ENCODE results near the gene NPTX1.
"Not testable (repeated sequence)": the region's sequence is repeated elsewhere in the genome, so short reads cannot be mapped to it uniquely, and the experiment has no call there.

Gene NPTX1

DNA sequence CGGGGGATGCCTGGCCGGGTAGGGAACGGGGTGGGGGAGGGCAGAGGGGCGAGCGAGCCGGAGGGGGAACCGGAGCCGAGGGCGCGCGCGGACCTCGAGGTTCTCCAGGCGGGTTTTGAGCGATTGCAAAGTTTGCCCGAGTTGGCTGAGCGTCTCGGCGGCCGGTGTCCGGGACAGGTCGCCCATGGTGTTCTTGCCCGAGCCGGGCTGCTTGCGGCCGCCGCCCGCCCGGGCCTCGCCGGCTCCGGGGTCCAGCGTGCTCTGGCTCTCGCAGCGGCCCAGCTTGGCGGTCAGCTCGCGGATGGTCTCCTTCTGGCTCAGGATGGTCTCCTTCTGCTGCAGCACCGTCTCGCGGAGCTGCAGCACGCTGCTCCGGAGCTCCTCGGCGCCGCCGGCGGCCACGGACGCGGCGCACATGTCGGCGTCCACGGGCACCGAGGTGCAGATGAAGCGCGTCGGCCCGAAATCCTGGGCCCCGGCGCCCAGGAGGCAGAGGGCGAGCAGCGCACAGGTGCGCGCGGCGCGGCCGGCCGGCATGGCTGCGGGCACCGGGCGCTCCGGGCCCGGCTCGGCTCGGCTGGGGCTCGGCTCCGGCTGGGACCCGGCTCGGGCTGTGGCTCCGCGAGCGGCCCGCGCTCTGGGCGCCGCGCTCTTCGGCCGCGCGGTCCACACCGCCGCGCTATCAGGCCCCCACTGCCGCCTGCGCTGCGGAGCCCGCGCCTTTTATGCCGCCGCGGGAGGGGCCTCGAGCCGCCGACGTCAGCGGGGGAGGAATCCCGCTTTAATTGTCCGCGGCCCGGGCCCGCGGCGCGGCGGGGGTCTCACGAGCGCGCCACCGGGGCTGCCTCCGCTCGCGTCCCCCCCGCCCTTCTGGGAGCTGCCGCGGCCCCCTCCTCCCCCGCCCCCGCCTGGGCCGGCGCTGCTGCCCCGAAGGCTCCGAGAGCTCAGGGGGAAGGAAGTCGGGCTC is at the start of gene NPTX1:
Gene NPTX1, minus strand, starts transcription at position 698 of the 967 bp plus-strand sequence. Its CDS starts 161 bp downstream, at position 537.
- DNase-seq: peak; percentile 26

GRCh38 chr17:80523956-80524712 is 47.7 kb upstream of the NPTX1 start:
- no peak for DNase-seq

- no peak for DNase-seq
Observed at GRCh38 chr17:80523054-80523744, 46.8 kb upstream of the NPTX1 start.

GRCh38 chr17:80520810-80521455 is 44.5 kb upstream of the NPTX1 start:
- DNase-seq: no peak

- DNase-seq: no peak
Observed at GRCh38 chr17:80519091-80519781, 42.8 kb upstream of the NPTX1 start.

GRCh38 chr17:80518392-80518791 is 42.0 kb upstream of the NPTX1 start:
- no peak for DNase-seq

DNA sequence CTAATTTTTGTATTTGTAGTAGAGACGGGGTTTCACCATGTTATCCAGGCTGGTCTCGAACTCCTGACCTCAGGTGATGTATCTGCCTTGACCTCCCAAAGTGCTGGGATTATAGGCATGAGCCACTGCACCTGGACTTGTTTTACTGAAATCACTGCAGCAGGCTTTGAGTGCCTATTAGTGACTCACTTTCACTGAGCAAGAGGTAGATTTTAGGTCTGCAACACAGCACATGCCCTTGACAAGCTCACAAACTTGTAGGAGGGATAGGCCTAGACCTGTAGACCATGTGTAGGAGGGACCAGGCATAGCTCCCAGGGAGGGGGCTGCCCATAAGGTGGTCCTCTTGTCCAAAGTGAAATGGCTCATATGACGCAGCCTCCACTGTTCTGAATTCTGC is 41.2 kb upstream of the NPTX1 start:
- DNase-seq: no peak

- DNase-seq: no peak
Observed at GRCh38 chr17:80516171-80516932, 39.9 kb upstream of the NPTX1 start.

DNA sequence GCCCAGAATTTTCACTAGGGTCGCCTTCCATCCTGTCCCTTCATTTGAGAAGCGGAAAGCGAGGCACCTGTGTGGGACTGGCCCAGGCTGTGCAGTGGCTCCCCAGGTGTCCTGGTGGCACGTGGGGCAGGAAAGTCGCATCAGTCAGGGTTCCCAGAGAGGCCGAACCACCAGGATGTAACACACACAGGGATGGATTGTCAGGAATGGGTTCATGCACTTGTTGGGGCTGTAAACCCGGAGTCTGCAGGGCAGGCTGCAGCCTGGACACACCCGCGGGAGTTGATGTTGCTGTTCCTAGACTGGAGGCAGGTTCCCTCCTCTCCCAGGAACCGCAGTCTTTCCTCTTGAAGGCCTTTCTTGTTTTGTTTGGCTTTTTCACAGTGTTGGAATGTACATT is 37.5 kb upstream of the NPTX1 start:
- DNase-seq: no peak

DNA sequence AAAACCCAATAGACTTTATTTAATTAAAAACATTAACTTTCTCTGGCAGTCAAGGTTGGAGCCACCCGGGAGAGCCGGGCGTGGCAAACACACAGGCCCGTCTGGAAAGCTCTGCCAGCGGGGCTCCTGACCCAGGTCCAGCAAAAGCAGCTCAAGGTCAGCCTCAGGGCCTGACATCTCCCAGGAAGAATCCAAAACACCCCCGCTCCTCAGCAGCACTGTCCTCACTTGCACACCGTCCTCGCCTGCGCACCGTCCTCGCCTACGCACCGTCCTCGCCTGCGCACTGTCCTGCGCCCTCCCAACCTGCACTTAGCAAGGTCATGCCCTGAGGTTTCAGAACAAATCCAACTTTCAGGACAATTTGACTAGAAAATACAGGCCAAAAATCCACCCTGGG is 36.8 kb upstream of the NPTX1 start:
- no peak for DNase-seq

DNA sequence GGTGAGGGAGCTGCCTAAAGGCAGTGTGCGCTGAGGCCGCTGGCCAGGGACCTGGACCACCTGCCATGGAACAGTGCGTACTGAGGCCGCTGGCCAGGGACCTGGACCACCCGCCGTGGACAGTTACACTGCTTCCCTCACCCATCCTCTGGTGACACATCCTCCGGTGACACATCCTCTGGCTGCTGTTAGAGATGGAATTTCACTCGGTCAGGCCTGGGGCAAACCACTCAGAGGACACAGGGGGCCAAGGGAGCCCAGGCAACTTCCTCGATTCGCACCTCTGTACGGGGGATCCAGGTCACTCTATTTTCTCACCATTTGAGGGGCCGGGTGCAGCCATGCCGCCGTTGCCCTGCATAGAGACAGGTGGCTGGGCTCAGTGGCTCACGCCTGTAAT is 35.8 kb upstream of the NPTX1 start:
- no peak for DNase-seq

DNA sequence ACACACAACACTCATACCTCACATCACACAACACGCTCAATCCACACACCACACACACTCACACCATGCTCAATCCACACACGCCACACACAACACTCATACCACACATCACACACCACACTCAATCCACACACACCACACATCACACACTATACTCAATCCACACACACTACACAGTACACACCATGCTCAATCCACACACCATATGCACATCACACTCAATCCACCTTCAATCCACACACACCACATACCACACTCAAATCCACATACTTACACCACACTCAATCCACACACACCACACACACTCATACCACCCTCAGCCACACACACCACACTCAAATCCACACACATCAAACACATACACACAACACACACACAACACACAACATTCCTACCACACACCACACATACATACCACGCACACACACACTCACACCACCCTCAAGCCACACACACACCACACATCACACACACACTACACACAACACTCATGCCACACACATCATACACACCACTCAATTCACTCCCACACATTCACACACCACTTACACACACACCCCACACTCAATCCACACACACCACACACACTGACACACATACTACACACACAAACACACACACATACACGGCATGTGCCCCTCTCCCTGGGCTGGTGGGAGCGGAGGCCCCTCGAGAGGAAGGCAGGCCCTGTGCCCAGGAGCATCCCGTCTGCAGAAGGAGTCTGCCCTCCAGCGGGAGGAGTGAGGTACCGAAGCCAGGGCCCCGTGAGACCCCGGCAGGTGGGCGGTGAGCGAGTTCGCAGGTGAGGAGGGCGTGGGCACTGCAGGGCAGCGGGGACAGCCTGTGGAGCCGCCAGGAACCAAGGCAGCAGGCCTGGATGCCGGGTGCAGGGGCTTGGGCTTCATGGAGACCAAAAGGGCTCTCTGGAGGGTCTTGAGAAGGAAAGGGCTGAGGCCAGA is 35.1 kb upstream of the NPTX1 start:
- DNase-seq: no peak

- no peak for DNase-seq
Observed at GRCh38 chr17:80510772-80511171, 34.4 kb upstream of the NPTX1 start.

- DNase-seq: no peak
Observed at GRCh38 chr17:80510132-80510531, 33.7 kb upstream of the NPTX1 start.

GRCh38 chr17:80509311-80509710 is 32.9 kb upstream of the NPTX1 start:
- no peak for DNase-seq

GRCh38 chr17:80507965-80508364 is 31.6 kb upstream of the NPTX1 start:
- no peak for DNase-seq

DNA sequence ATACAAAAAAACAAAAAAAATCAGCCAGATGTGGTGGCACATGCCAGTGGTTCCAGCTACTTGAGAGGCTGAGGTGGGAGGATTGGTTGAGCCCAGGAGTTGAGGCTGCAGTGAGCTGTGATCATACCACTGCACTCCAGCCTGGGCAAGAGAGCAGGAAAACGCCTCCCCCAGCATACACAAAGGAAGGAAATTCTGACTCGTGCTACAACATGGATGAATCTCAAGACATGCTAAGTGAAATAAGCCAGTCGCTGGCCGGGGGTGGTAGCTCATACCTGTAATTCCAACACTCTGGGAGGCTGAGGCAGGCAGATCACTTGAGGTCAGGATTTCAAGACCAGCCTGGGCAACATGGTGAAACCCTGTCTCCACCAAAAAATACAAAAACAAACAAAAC is 30.8 kb upstream of the NPTX1 start:
- not testable (repeated sequence) for DNase-seq

GRCh38 chr17:80504686-80505413 is 28.4 kb upstream of the NPTX1 start:
- DNase-seq: no peak

DNA sequence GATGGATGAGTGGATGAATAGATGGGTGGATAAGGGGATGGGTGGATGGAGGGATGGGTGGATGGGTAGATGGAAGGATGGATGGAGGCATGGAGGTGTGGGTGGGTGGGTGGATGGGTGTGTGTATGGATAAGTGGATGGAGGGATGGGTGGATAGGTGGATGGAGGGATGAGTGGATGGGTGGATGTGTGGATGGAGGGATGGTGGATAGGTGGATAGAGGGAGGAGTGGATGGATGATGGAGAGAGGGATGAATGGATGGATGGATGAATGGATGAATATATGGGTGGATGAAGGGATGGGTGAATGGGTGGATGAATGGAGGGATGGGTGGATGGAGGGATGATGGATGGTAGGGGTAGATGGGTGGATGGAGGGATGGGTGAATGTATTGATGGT is 27.5 kb upstream of the NPTX1 start:
- no peak for DNase-seq
